Sigmoid colon (tissue), 7 donors: ENCODE data around the gene ADAMTSL1. TPM values are rescaled to one million over a fixed set of nuclear protein-coding genes. Genes with fewer than 3 reads are reported as not detected.

ENCODE experiments used
- DNase-seq: peaks from one replicate; pipeline ENCODE4 v3.0.0-alpha.2; 2019
- H3K27ac ChIP-seq, 4 donors: fragments of 200-600 bp; sonication (generic); one replicate each; pipeline ENCODE4 v1.5.1; 2016 to 2019; ENCODE audit warnings: mild to moderate bottlenecking in 1 of 4
- H3K27me3 ChIP-seq, 3 donors: fragments of 200-600 bp; sonication (generic); one replicate each; pipeline ENCODE4 v1.5.1; 2019; ENCODE audit warnings: mild to moderate bottlenecking in 1 of 3
- H3K36me3 ChIP-seq, 4 donors: fragments of 200-600 bp; sonication (generic); one replicate each; pipeline ENCODE4 v1.5.1; 2016 to 2019
- H3K4me1 ChIP-seq, 4 donors: fragments of 200-600 bp; sonication (generic); one replicate each; pipeline ENCODE4 v1.5.1; 2017 to 2019
- H3K4me3 ChIP-seq, 4 donors: fragments of 200-600 bp; sonication (generic); one replicate each; pipeline ENCODE4 v1.5.1; 2017 to 2019; ENCODE audit warnings: mild to moderate bottlenecking in 2 of 4, moderate library complexity in 1 of 4
- H3K9me3 ChIP-seq, 4 donors: fragments of 200-600 bp in 3 of 4; sonication (generic) in 3 of 4; one replicate each; pipeline versions ENCODE4 v1.5.1 to v1.6.1; 2013 to 2019
- EP300 ChIP-seq, 4 donors: sonication (generic); formaldehyde crosslinking; IDR thresholded peaks; one replicate each; pipeline ENCODE4 v1.6.1; 2017; ENCODE audit warnings: antibody characterized with exemption in 4 of 4
- POLR2A ChIP-seq, 2 donors: fragments of 450-650 bp; IDR thresholded peaks; one replicate each; pipeline ENCODE4 v1.6.1; 2016; ENCODE audit warnings: antibody characterized with exemption in 2 of 2, mild to moderate bottlenecking in 2 of 2, moderate library complexity in 2 of 2
- POLR2AphosphoS5 ChIP-seq, 4 donors: sonication (generic); formaldehyde crosslinking; IDR thresholded peaks; one replicate each; pipeline ENCODE4 v1.6.1; 2017; ENCODE audit warnings: antibody characterized with exemption in 4 of 4
- WGBS, 2 donors: extraction: QIAGEN DNeasy Blood & Tissue Kit; methylation state at CpG; one replicate each; pipeline ENCODE4 v1.1.7; 2013; 5-methylcytosine and 5-hydroxymethylcytosine counted together
- intact Hi-C: fragments of 100-400 bp; cut with DNase I; formaldehyde crosslinking; loops from one replicate; pipeline ENCODE4 v1.15.1; 2023
- polyA plus RNA-seq, 3 donors: library from polyadenylated mRNA; stranded (reverse); fragments of 200-250 nt; gene quantifications; one replicate each; pipeline ENCODE4 v1.2.3, GENCODE V29; 2013
- total RNA-seq, 4 donors: library from RNA; depleted of rRNA; stranded (reverse); fragments of >200 nt; gene quantifications; one replicate each; pipeline ENCODE4 v1.1.0, GENCODE V29; 2016
- TF ChIP-seq, protein P1 (sequence below), 4 experiments: fragments of 450-650 bp in 3 of 4; fragments of 200-600 bp in 1 of 4; IDR thresholded peaks; one replicate each; pipeline ENCODE4 v1.5.1; 2016 to 2019; ENCODE audit warnings: antibody characterized with exemption in 4 of 4, mild to moderate bottlenecking in 3 of 4, moderate library complexity in 2 of 4
- donor health status: healthy with polysubstance abuse.
- donor health status: Bipolar disorder and iron deficiency.
- donor health status: healthy.

Gene ADAMTSL1
- total and polyA plus RNA-seq, 7 donors: 1.4 to 13.6 (median 6.5) TPM

DNA sequence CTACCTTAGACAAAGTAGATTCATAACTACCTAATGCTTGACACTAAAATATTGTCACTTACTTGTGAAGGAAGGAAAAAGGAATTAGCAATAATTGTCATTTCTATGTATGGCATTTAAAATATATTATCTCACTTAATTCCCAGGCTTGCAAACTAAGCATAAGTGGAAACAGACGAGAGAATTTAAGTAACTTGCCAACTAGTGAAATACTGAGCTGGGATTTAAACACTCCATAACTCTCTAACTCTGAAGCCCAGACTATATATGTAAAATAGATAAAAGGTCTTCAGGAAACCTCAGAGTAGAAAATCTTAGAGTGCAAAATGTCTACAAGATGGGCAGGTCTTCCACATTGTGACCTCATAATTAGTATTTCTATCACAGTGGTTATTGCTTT is 301.3 kb downstream of the ADAMTSL1 start:
- Histone ChIP-seq H3K36me3 (no peaks in the 10 kb centered on the region), H3K27me3 (no peaks in the 10 kb centered on the region), H3K4me1 (peaks cover 0 to 20% (median 19%) of the 10 kb centered on the region in 4 donors), H3K4me3 (no peak overlapping the region), H3K27ac (no peak overlapping the region), H3K9me3 (no peaks in the 10 kb centered on the region)
- intact Hi-C loops: loop anchor here (10.0 kb wide), 1 partner anchor 90 kb away; no protein-coding TSS in a partner anchor
- 91 to 92% methylated on average over 1 of the region's 1 CpG for WGBS, 2 donors
- TF ChIP-seq POLR2AphosphoS5 (IDR thresholded peaks at IDR 0.05) (no peak), EP300 (IDR thresholded peaks at IDR 0.05) (no peak), POLR2A (IDR thresholded peaks at IDR 0.05) (no peak)
- TF ChIP-seq, protein P1, sequence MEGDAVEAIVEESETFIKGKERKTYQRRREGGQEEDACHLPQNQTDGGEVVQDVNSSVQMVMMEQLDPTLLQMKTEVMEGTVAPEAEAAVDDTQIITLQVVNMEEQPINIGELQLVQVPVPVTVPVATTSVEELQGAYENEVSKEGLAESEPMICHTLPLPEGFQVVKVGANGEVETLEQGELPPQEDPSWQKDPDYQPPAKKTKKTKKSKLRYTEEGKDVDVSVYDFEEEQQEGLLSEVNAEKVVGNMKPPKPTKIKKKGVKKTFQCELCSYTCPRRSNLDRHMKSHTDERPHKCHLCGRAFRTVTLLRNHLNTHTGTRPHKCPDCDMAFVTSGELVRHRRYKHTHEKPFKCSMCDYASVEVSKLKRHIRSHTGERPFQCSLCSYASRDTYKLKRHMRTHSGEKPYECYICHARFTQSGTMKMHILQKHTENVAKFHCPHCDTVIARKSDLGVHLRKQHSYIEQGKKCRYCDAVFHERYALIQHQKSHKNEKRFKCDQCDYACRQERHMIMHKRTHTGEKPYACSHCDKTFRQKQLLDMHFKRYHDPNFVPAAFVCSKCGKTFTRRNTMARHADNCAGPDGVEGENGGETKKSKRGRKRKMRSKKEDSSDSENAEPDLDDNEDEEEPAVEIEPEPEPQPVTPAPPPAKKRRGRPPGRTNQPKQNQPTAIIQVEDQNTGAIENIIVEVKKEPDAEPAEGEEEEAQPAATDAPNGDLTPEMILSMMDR (IDR thresholded peaks at IDR 0.05): no peak
- DNase-seq: no peak

DNA sequence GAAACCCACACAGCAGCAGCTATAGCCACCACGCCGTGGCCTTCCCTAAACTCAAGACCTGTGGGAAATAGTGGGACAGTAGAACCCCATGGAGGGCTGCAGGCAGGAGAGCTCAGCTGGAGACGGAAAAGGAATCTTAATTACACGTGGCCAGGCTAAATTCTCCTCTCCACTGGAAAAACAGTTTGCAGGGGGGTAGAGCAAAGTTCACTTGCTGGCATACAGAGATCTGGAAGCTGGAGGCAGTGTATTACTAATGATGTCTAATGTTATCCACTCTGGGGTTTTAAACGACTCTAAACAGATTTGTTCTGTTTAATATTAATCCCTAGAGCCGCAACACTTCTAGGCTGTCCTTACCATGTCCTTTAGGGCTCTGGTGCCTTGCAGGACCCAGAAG is 302.0 kb downstream of the ADAMTSL1 start:
- Histone ChIP-seq H3K27me3 (no peaks in the 10 kb centered on the region), H3K27ac (no peak overlapping the region), H3K36me3 (no peaks in the 10 kb centered on the region), H3K9me3 (no peaks in the 10 kb centered on the region), H3K4me3 (no peak overlapping the region), H3K4me1 (peaks cover 0 to 13% (median 12%) of the 10 kb centered on the region in 4 donors)
- WGBS, 2 donors: 54 to 79% methylated on average over 6 of the region's 6 CpGs
- TF ChIP-seq POLR2AphosphoS5 (IDR thresholded peaks at IDR 0.05): no peak
- TF ChIP-seq POLR2A (IDR thresholded peaks at IDR 0.05): no peak
- TF ChIP-seq EP300 (IDR thresholded peaks at IDR 0.05): no peak
- TF ChIP-seq, protein P1 (IDR thresholded peaks at IDR 0.05): no peak
- DNase-seq: no peak
- intact Hi-C loops: loop anchor here (10.0 kb wide), 1 partner anchor 91 kb away; no protein-coding TSS in a partner anchor

DNA sequence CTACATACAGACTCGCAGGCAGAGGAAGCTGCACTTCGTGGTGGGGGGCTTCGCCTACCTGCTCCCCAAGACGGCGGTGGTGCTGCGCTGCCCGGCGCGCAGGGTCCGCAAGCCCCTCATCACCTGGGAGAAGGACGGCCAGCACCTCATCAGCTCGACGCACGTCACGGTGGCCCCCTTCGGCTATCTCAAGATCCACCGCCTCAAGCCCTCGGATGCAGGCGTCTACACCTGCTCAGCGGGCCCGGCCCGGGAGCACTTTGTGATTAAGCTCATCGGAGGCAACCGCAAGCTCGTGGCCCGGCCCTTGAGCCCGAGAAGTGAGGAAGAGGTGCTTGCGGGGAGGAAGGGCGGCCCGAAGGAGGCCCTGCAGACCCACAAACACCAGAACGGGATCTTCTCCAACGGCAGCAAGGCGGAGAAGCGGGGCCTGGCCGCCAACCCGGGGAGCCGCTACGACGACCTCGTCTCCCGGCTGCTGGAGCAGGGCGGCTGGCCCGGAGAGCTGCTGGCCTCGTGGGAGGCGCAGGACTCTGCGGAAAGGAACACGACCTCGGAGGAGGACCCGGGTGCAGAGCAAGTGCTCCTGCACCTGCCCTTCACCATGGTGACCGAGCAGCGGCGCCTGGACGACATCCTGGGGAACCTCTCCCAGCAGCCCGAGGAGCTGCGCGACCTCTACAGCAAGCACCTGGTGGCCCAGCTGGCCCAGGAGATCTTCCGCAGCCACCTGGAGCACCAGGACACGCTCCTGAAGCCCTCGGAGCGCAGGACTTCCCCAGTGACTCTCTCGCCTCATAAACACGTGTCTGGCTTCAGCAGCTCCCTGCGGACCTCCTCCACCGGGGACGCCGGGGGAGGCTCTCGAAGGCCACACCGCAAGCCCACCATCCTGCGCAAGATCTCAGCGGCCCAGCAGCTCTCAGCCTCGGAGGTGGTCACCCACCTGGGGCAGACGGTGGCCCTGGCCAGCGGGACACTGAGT is 303.2 kb downstream of the ADAMTSL1 start:
- H3K27ac ChIP-seq: no peak overlapping the region
- no peak for TF ChIP-seq EP300 (IDR thresholded peaks at IDR 0.05)
- TF ChIP-seq POLR2A (IDR thresholded peaks at IDR 0.05): no peak
- no peak for TF ChIP-seq POLR2AphosphoS5 (IDR thresholded peaks at IDR 0.05)
- TF ChIP-seq, protein P1 (IDR thresholded peaks at IDR 0.05): no peak
- no peaks in the 10 kb centered on the region for H3K27me3 ChIP-seq
- H3K4me3 ChIP-seq: no peak overlapping the region
- WGBS, 2 donors: 97% methylated on average over 73 of the region's 73 CpGs
- no peaks in the 10 kb centered on the region for H3K9me3 ChIP-seq
- no peaks in the 10 kb centered on the region for H3K36me3 ChIP-seq
- DNase-seq: peak; percentile 64
- peaks cover 0 to 1% (median 0%) of the 10 kb centered on the region in 4 donors for H3K4me1 ChIP-seq
- intact Hi-C loops: loop anchor here (10.0 kb wide), 1 partner anchor 92 kb away; no protein-coding TSS in a partner anchor

DNA sequence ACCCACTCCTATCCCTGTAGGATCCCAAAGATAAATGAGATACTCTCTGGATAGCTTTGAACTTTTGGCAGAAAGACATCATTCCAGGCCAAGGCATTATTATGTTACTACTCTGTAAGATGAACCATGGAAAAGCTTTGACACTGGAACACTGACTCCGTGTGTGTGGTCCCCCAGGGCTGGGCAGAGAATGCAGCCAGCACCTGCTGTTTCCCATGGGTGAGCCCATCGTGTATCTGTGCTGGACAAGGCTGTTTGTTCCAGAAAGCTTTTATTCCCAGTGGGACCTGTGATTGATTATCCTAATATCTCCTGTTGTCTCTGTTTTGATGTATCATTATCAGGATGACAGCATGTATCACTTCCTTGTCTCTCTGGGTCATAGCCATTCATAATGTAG is 304.2 kb downstream of the ADAMTSL1 start:
- H3K4me1 ChIP-seq: no peaks in the 10 kb centered on the region
- H3K9me3 ChIP-seq: no peaks in the 10 kb centered on the region
- TF ChIP-seq POLR2AphosphoS5 (IDR thresholded peaks at IDR 0.05) (no peak), POLR2A (IDR thresholded peaks at IDR 0.05) (no peak)
- H3K36me3 ChIP-seq: no peaks in the 10 kb centered on the region
- intact Hi-C loops: loop anchor here (10.0 kb wide), 1 partner anchor 93 kb away; no protein-coding TSS in a partner anchor
- no peak overlapping the region for H3K4me3 ChIP-seq
- no peaks in the 10 kb centered on the region for H3K27me3 ChIP-seq
- no peak overlapping the region for H3K27ac ChIP-seq
- no peak for DNase-seq
- WGBS, 2 donors: 81 to 86% methylated on average over 2 of the region's 2 CpGs

DNA sequence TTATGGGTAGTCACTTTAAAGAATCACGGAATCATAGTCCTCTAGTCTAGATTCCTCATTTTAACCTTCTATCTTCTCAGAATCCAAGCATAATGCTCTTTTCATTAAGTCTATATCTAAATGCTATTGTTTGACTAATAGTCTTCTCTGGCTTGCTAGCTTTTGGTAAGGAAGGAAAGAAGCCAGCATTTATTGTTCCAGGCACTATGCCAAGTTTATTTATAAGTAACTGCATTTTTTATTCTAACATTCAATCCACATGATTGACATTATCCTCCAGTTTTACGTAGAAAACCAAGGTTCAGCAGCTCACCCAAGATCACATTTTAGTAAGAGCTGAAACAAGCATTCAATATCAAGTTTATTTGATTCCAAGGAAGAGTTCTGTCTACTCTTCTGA is 304.9 kb downstream of the ADAMTSL1 start:
- WGBS, 2 donors: 25 to 77% methylated on average over 2 of the region's 2 CpGs

More for the DNA sequence above, 304.9 kb downstream of the ADAMTSL1 start:
- no peaks in the 10 kb centered on the region for H3K36me3 ChIP-seq
- no peaks in the 10 kb centered on the region for H3K4me1 ChIP-seq
- H3K27ac ChIP-seq: no peak overlapping the region
- DNase-seq: no peak
- H3K9me3 ChIP-seq: no peaks in the 10 kb centered on the region
- TF ChIP-seq EP300 (IDR thresholded peaks at IDR 0.05) (no peak), POLR2A (IDR thresholded peaks at IDR 0.05) (no peak), POLR2AphosphoS5 (IDR thresholded peaks at IDR 0.05) (no peak)
- TF ChIP-seq, protein P1 (IDR thresholded peaks at IDR 0.05): no peak
- H3K27me3 ChIP-seq: no peaks in the 10 kb centered on the region
- intact Hi-C loops: loop anchor here (10.0 kb wide), 1 partner anchor 94 kb away; no protein-coding TSS in a partner anchor
- H3K4me3 ChIP-seq: no peak overlapping the region
